A673 (cell line): ENCODE results near the gene ADGRL1. TPM values are rescaled to one million over a fixed set of nuclear protein-coding genes. Genes with fewer than 3 reads are reported as not detected.
"Not testable (repeated sequence)": the region's sequence is repeated elsewhere in the genome, so short reads cannot be mapped to it uniquely, and the experiment has no call there.

Source experiments
- BruUV-seq: library from RNA; stranded (reverse); fragments of 400-500 nt; replicated peaks from 2 replicates; lab custom pipeline; 2021; lab: Mats Ljungman, UMichigan
- CTCF ChIA-PET: fragments of 300-600 bp; sonication (Branson Sonifier 250); formaldehyde crosslinking; loops from one replicate; lab custom pipeline; 2022; ENCODE audit warnings: antibody characterized with exemption; lab: Charles Lee
- POLR2A ChIA-PET: fragments of 300-600 bp; sonication (Branson Sonifier 250); formaldehyde crosslinking; loops from one replicate; lab custom pipeline; 2022; ENCODE audit warnings: antibody characterized with exemption; ENCODE audit not compliant: low non-redundant PET; lab: Charles Lee
- DNase-seq: peaks from one replicate; pipeline ENCODE4 v3.0.0-alpha.2; 2015; ENCODE audit warnings: low spot score
- H3K27ac ChIP-seq: fragments of 200-600 bp; sonication (generic); 2 replicates; pipeline ENCODE4 v1.5.1; 2016; ENCODE audit warnings: mixed run types, low read depth, mild to moderate bottlenecking, mixed read lengths, antibody characterized with exemption, low read length; ENCODE audit not compliant: poor library complexity, severe bottlenecking
- H3K27me3 ChIP-seq: fragments of 200-600 bp; sonication (generic); replicated peaks from 2 replicates; pipeline ENCODE4 v1.6.1; 2017; ENCODE audit warnings: mixed run types, low read depth, mild to moderate bottlenecking, mixed read lengths, antibody characterized with exemption, low read length; ENCODE audit not compliant: insufficient read depth, poor library complexity
- H3K36me3 ChIP-seq: fragments of 200-600 bp; sonication (generic); 2 replicates; pipeline ENCODE4 v1.6.1; 2016; ENCODE audit warnings: mixed run types, mild to moderate bottlenecking, mixed read lengths, antibody characterized with exemption, low read length; ENCODE audit not compliant: insufficient read depth, poor library complexity, severe bottlenecking
- H3K4me1 ChIP-seq: fragments of 200-600 bp; sonication (generic); 2 replicates; pipeline ENCODE4 v1.6.1; 2017; ENCODE audit warnings: mixed run types, mild to moderate bottlenecking, mixed read lengths, antibody characterized with exemption, low read length; ENCODE audit not compliant: insufficient read depth, poor library complexity, severe bottlenecking
- H3K4me3 ChIP-seq: fragments of 200-600 bp; sonication (generic); 2 replicates; pipeline ENCODE4 v1.5.1; 2016; ENCODE audit warnings: low read depth, mixed run types, mild to moderate bottlenecking, mixed read lengths, low read length; ENCODE audit not compliant: poor library complexity, severe bottlenecking
- H3K9me3 ChIP-seq: fragments of 200-600 bp; sonication (generic); 2 replicates; pipeline ENCODE4 v1.6.1; 2016; ENCODE audit warnings: mixed run types, low read depth, mild to moderate bottlenecking, mixed read lengths, antibody characterized with exemption, low read length; ENCODE audit not compliant: poor library complexity, severe bottlenecking
- EZH2 ChIP-seq: fragments of 200-600 bp; sonication (generic); IDR thresholded peaks from 2 replicates; pipeline ENCODE4 v1.6.1; 2017; ENCODE audit warnings: borderline replicate concordance, low read depth, mild to moderate bottlenecking, mixed read lengths, antibody characterized with exemption, low read length; ENCODE audit not compliant: poor library complexity, severe bottlenecking
- intact Hi-C: fragments of 100-400 bp; cut with micrococcal nuclease; formaldehyde crosslinking; loops from one replicate; pipeline ENCODE4 v1.10.0; 2022; ENCODE audit not compliant: unreplicated experiment
- total RNA-seq: library from RNA; stranded (reverse); gene quantifications from 2 replicates; pipeline ENCODE4 v1.2.3, GENCODE V29; 2021
- TF ChIP-seq, protein P1 (sequence below): fragments of 300-800, 200-600 bp; sonication (generic); conservative IDR thresholded peaks from 2 replicates; pipeline ENCODE4 v1.5.1; 2017; ENCODE audit warnings: low read depth, mild to moderate bottlenecking, antibody characterized with exemption, low read length, moderate library complexity, mixed read lengths

ADGRL1 gene
- total RNA-seq, 1 experiment from 2014 or later = 66.1 TPM

DNA sequence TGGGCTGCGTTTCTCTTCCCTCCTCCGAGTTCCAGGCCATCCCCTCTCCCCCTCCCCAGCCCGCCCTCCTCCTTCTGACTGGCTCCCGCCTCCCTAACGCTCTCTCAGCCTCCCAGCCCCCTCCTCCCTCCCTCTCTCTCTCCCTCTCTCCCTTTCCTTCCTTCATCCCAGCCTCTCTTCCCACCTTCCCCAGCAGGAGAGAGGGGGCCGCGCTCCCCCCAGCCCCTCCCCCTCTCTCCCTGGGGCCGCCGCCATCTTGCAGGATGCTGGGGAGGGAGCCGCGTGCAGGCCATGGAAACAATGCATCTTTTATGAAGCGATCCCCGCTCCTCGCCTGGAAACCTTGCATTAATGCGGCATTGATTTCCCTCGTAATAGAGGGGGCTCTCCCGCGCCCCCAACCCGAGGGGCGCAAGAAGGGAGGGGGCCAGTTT is 42.6 kb upstream of the ADGRL1 start:
- ChIA-PET CTCF (no interaction called here), POLR2A (no interaction called here)
- no peaks in the 10 kb centered on the region for H3K27me3 ChIP-seq
- peak overlapping the region; percentile 74 for H3K27ac ChIP-seq
- TF ChIP-seq, protein P1, sequence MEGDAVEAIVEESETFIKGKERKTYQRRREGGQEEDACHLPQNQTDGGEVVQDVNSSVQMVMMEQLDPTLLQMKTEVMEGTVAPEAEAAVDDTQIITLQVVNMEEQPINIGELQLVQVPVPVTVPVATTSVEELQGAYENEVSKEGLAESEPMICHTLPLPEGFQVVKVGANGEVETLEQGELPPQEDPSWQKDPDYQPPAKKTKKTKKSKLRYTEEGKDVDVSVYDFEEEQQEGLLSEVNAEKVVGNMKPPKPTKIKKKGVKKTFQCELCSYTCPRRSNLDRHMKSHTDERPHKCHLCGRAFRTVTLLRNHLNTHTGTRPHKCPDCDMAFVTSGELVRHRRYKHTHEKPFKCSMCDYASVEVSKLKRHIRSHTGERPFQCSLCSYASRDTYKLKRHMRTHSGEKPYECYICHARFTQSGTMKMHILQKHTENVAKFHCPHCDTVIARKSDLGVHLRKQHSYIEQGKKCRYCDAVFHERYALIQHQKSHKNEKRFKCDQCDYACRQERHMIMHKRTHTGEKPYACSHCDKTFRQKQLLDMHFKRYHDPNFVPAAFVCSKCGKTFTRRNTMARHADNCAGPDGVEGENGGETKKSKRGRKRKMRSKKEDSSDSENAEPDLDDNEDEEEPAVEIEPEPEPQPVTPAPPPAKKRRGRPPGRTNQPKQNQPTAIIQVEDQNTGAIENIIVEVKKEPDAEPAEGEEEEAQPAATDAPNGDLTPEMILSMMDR = no peak
- no peak for TF ChIP-seq EZH2
- H3K9me3 ChIP-seq = no peaks in the 10 kb centered on the region
- intact Hi-C loops = no loop called here
- BruUV-seq = no TSS peak
- H3K4me3 ChIP-seq = peak overlapping the region; percentile 48
- peaks cover 18% of the 10 kb centered on the region for H3K4me1 ChIP-seq
- H3K36me3 ChIP-seq = no peaks in the 10 kb centered on the region
- DNase-seq = peak; percentile 92

DNA sequence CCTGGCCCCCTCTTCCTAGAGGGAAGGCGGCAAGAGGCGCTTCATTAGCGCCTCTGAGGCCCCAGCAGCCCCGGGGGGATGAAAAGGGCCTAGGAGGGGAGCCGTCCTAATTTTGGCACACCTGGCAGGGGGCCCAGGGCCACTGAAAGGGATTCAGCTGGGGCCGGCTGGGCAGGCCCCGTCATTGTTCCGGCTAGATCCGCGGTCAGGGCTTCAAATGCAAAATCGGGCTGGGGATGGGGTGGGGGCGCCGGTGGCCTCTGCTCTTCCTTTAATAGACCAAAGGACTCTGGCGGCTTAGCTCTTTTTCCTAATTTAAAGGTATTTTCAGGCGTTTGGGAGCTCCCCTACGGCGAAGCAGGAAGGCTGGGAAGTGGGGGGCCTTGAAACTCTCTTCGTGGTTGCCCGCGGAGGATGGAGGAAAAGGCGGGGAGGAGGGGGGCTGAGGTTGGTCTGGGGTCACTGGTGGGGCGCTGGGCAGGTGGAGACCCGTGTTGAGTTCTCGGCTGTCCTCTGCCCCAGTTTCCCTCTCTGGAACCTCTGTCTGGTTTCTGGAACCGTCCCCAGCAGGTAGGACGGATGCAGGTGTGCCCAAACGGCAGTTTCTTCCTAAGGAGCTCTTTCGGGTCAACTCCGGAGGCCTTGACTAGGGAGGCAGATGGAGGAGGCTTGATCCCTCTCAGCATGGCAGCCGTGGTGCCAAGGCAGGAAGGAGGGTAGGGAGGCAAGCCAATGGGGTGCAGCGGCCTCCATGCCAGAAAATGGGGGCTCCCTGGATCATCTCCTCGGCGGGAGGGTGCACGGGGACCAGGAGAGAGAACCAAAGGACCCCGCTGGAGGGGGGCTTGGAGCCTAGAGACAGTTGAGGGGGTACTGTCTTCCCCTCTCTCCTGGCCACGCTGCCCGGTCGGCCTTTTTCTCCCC is 41.8 kb upstream of the ADGRL1 start:
- H3K27ac ChIP-seq, CTCF ChIA-PET, POLR2A ChIA-PET, H3K27me3 ChIP-seq, BruUV-seq, H3K36me3 ChIP-seq, H3K9me3 ChIP-seq, intact Hi-C loops: not testable (repeated sequence)
- H3K4me3 ChIP-seq = peak overlapping the region; percentile 24
- H3K4me1 ChIP-seq = peaks cover 18% of the 10 kb centered on the region
- DNase-seq = peak; percentile 45

DNA sequence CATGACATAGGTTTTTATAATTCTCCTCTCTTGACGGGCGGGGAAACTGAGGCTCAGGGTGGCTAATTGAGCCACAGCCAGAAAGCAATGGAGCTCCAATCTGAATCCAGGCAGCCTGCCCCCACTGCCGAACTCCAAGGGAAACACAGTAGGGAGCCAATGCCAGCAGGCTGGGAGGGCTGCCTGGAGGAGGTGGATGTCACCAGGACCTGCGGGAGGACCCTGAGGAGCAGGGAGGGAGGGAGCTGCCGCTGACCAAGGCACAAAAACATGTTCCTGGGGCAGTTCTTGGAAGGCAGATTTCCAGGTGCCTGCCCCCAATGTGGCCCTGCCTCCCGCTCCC is 41.2 kb upstream of the ADGRL1 start:
- H3K4me3 ChIP-seq = peak overlapping the region; percentile 24

DNA sequence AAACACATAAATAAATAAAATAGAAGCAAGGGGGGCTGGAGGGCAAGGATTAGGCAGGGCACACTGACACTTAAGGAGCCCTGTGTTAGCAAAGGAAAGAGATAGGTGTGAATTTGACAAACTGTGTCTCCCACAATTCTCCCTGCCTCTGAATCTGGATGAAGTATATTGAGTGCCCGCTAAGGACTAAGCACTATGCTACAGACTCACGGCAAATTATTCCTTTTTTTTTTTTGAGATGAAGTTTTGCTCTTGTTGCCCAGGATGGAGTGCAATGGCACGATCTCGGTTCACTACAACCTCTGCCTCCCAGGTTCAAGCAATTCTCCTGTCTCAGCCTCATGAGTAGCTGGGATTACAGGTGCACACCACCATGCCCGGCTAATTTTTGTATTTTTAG is 38.4 kb upstream of the ADGRL1 start:
- BruUV-seq = not testable (repeated sequence)

More for the DNA sequence above, 41.2 kb upstream of the ADGRL1 start:
- H3K27me3 ChIP-seq, intact Hi-C loops, POLR2A ChIA-PET, H3K36me3 ChIP-seq, H3K9me3 ChIP-seq, CTCF ChIA-PET, DNase-seq, BruUV-seq, H3K27ac ChIP-seq: not testable (repeated sequence)
- peaks cover 18% of the 10 kb centered on the region for H3K4me1 ChIP-seq

DNA sequence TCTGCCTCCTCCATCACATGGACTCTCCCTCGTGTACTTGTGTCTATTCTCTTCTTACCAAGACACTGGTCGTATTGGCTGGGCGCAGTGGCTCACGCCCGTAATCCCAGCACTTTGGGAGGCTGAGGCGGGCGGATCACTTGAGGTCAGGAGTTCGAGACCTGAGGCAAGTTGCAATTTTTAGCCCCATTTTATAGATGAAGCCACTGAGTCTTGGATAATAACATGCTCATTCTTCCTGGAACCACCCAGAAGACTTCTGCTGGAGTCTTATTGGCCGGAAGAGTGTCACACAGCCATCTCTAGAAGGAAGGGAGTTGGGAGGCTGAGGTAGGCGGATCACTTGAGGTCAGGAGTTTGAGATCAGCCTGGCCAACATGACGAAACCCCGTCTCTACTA is 37.7 kb upstream of the ADGRL1 start:
- DNase-seq, H3K9me3 ChIP-seq, BruUV-seq, H3K27me3 ChIP-seq, H3K4me1 ChIP-seq, H3K4me3 ChIP-seq, H3K27ac ChIP-seq, CTCF ChIA-PET, H3K36me3 ChIP-seq, POLR2A ChIA-PET, intact Hi-C loops: not testable (repeated sequence)

More for the DNA sequence above, 38.4 kb upstream of the ADGRL1 start:
- intact Hi-C loops, H3K27ac ChIP-seq, H3K36me3 ChIP-seq, H3K27me3 ChIP-seq, POLR2A ChIA-PET, H3K9me3 ChIP-seq, H3K4me3 ChIP-seq, CTCF ChIA-PET, DNase-seq: not testable (repeated sequence)
- H3K4me1 ChIP-seq = peaks cover 14% of the 10 kb centered on the region
